MM.1S (cell line): ENCODE results near the gene BLCAP.

Source experiments
- EZH2phosphoT487 ChIP-seq: fragments of 300-600 bp; sonication (generic); IDR thresholded peaks from 2 replicates; pipeline ENCODE4 v1.6.1; 2018; ENCODE audit warnings: antibody characterized with exemption, low read length
- TF ChIP-seq, protein P1 (sequence below): fragments of 300-600 bp; sonication (generic); IDR thresholded peaks from 2 replicates; pipeline ENCODE4 v1.5.1; 2016; ENCODE audit warnings: antibody characterized with exemption, low read length, mixed read lengths

DNA sequence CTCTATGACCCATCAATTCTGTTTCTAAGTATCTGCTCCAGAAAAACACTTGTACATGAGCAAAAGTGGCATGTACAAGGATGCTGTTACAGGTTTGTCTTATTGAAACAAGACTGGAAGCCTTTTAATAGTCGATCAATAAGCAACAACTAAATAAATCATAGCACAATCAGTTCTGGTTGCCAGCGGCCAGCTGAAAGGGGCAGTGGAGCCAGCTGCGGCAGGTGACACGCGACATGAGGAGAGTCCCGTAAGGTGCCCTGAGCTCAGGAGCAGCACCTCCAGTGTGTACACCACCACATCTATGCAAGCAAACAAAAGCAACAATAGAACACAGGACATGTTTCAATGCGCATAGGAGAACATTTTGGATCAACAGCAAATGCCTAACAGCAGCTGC, 27.4 kb downstream of the BLCAP start:
- TF ChIP-seq, protein P1, sequence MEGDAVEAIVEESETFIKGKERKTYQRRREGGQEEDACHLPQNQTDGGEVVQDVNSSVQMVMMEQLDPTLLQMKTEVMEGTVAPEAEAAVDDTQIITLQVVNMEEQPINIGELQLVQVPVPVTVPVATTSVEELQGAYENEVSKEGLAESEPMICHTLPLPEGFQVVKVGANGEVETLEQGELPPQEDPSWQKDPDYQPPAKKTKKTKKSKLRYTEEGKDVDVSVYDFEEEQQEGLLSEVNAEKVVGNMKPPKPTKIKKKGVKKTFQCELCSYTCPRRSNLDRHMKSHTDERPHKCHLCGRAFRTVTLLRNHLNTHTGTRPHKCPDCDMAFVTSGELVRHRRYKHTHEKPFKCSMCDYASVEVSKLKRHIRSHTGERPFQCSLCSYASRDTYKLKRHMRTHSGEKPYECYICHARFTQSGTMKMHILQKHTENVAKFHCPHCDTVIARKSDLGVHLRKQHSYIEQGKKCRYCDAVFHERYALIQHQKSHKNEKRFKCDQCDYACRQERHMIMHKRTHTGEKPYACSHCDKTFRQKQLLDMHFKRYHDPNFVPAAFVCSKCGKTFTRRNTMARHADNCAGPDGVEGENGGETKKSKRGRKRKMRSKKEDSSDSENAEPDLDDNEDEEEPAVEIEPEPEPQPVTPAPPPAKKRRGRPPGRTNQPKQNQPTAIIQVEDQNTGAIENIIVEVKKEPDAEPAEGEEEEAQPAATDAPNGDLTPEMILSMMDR: no peak
- TF ChIP-seq EZH2phosphoT487: no peak
